Measurements from ENCODE around the gene FBXW11. TPM values are rescaled to one million over a fixed set of nuclear protein-coding genes. Genes with fewer than 3 reads are reported as not detected.

The FBXW11 gene
- total RNA-seq, 4 donors from 2014 or later = 41.1 to 49.7 (median 43.0) TPM

GRCh38 chr5:172048170-172048422 lies 41.7 kb upstream of the FBXW11 start:
- H3K4me3 ChIP-seq = no peak overlapping the region

GRCh38 chr5:172046593-172046992 lies 40.2 kb upstream of the FBXW11 start:
- Histone ChIP-seq H3K27ac (no peak overlapping the region), H3K9me3 (no peaks in the 10 kb centered on the region), H3K36me3 (peaks cover 23% of the 10 kb centered on the region), H3K4me1 (peaks cover 9% of the 10 kb centered on the region), H3K27me3 (no peaks in the 10 kb centered on the region), H3K4me3 (no peak overlapping the region)
- WGBS = 93% methylated on average over 4 of the region's 4 CpGs
- no peak for TF ChIP-seq CTCF (IDR thresholded peaks at IDR 0.05)
- no peak for TF ChIP-seq EP300 (IDR thresholded peaks at IDR 0.05)
- no peak for TF ChIP-seq POLR2A (IDR thresholded peaks at IDR 0.05)
- TF ChIP-seq POLR2AphosphoS5 (IDR thresholded peaks at IDR 0.05) = no peak
- DNase-seq (ENCODE audit: low spot score in 2 of 2) = no peak

More at GRCh38 chr5:172048170-172048422, 41.7 kb upstream of the FBXW11 start:
- TF ChIP-seq EP300 (IDR thresholded peaks at IDR 0.05) (no peak), CTCF (IDR thresholded peaks at IDR 0.05) (no peak), POLR2AphosphoS5 (IDR thresholded peaks at IDR 0.05) (no peak), POLR2A (IDR thresholded peaks at IDR 0.05) (no peak)
- Histone ChIP-seq H3K27me3 (no peaks in the 10 kb centered on the region), H3K9me3 (no peaks in the 10 kb centered on the region), H3K27ac (no peak overlapping the region), H3K36me3 (peaks cover 36% of the 10 kb centered on the region), H3K4me1 (peaks cover 14% of the 10 kb centered on the region)
- DNase-seq (ENCODE audit: low spot score in 2 of 2) = no peak
- 86% methylated on average over 1 of the region's 1 CpG for WGBS

- peaks cover 9% of the 10 kb centered on the region for H3K4me1 ChIP-seq
- TF ChIP-seq POLR2AphosphoS5 (IDR thresholded peaks at IDR 0.05) = no peak
- TF ChIP-seq CTCF (IDR thresholded peaks at IDR 0.05) = no peak
- TF ChIP-seq EP300 (IDR thresholded peaks at IDR 0.05) = no peak
- TF ChIP-seq POLR2A (IDR thresholded peaks at IDR 0.05) = no peak
- H3K36me3 ChIP-seq = peaks cover 18% of the 10 kb centered on the region
- no peak overlapping the region for H3K27ac ChIP-seq
- DNase-seq (ENCODE audit: low spot score in 2 of 2) = no peak
- H3K4me3 ChIP-seq = no peak overlapping the region
- no peaks in the 10 kb centered on the region for H3K27me3 ChIP-seq
- H3K9me3 ChIP-seq = no peaks in the 10 kb centered on the region
- 80% methylated on average over 7 of the region's 7 CpGs for WGBS
Measured at GRCh38 chr5:172045315-172045632, 38.8 kb upstream of the FBXW11 start.

GRCh38 chr5:172044631-172045314 lies 38.3 kb upstream of the FBXW11 start:
- no peak for TF ChIP-seq EP300 (IDR thresholded peaks at IDR 0.05)
- no peak for TF ChIP-seq CTCF (IDR thresholded peaks at IDR 0.05)
- no peak for TF ChIP-seq POLR2A (IDR thresholded peaks at IDR 0.05)
- TF ChIP-seq POLR2AphosphoS5 (IDR thresholded peaks at IDR 0.05) = no peak
- DNase-seq (ENCODE audit: low spot score in 2 of 2) = no peak
- WGBS = 88% methylated on average over 14 of the region's 14 CpGs

DNA sequence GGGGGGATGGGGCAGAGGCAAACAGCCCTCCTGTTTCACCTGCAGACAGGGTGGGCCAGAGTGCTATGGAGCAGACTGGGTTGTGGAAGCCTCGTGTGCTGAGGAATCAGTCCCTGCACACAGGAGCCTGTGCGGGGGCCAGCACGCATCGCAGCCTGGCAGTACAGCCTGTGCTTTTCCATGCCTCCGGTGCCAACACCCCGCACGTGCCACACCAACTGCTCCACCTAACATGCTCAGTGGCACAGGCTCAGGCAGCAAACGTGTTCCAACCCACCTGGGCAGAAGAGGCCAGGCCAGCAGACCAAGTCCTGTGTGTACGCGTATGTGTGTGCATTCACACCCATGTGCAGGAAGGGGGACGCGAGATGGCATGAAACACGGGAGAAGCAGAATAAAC lies 37.4 kb upstream of the FBXW11 start:
- 82% methylated on average over 6 of the region's 13 CpGs for WGBS
- DNase-seq (ENCODE audit: low spot score in 2 of 2) = no peak

More at GRCh38 chr5:172044631-172045314, 38.3 kb upstream of the FBXW11 start:
- Histone ChIP-seq H3K27ac (no peak overlapping the region), H3K36me3 (peaks cover 13% of the 10 kb centered on the region), H3K4me3 (no peak overlapping the region), H3K4me1 (peaks cover 9% of the 10 kb centered on the region), H3K27me3 (no peaks in the 10 kb centered on the region), H3K9me3 (no peaks in the 10 kb centered on the region)

More for the DNA sequence above, 37.4 kb upstream of the FBXW11 start:
- Histone ChIP-seq H3K27me3 (no peaks in the 10 kb centered on the region), H3K4me1 (peaks cover 9% of the 10 kb centered on the region), H3K27ac (no peak overlapping the region), H3K36me3 (peaks cover 11% of the 10 kb centered on the region), H3K4me3 (no peak overlapping the region), H3K9me3 (no peaks in the 10 kb centered on the region)
- no peak for TF ChIP-seq POLR2AphosphoS5 (IDR thresholded peaks at IDR 0.05)
- no peak for TF ChIP-seq EP300 (IDR thresholded peaks at IDR 0.05)
- no peak for TF ChIP-seq CTCF (IDR thresholded peaks at IDR 0.05)
- TF ChIP-seq POLR2A (IDR thresholded peaks at IDR 0.05) = no peak

Data from suprapubic skin (tissue), 4 donors.